H1 (cell line): Measurements from ENCODE around the gene DLG1. TPM values are rescaled to one million over a fixed set of nuclear protein-coding genes. Genes with fewer than 3 reads are reported as not detected.

ENCODE experiments used
- CHD2 ChIP-seq: IDR thresholded peaks from 2 replicates; pipeline ENCODE4 v1.6.1; 2012; ENCODE audit warnings: low read length, improper control_type of control experiment
- CHD7 ChIP-seq: fragments of 300-600 bp; sonication (generic); IDR thresholded peaks from 2 replicates; pipeline ENCODE4 v1.7.1; 2012; ENCODE audit warnings: low read length, moderate library complexity, mild to moderate bottlenecking, inconsistent platforms; ENCODE audit not compliant: insufficient replicate concordance
- HDAC6 ChIP-seq: IDR thresholded peaks from one replicate; pipeline ENCODE4 v1.7.1; 2012; ENCODE audit warnings: low read depth, mild to moderate bottlenecking, inconsistent platforms, low read length, moderate library complexity
- SRF ChIP-seq: IDR thresholded peaks from 2 replicates; pipeline ENCODE4 v1.6.1; 2011; ENCODE audit warnings: mild to moderate bottlenecking, low read depth, low read length, moderate library complexity
- polyA plus RNA-seq, 7 experiments: library from polyadenylated mRNA; depleted of rRNA in 3 of 7; stranded (reverse) in 5 of 7; unstranded in 2 of 7; fragments of >200 nt in 5 of 7; fragments of 200-250 nt in 2 of 7; gene quantifications; 1 replicate in 5 of 7; 2 replicates in 1 of 7; 4 replicates in 1 of 7; pipeline versions ENCODE4 v1.2.1 to v1.2.3, GENCODE V29; 2011 to 2013; ENCODE audit warnings: missing spikeins in 2 of 7, mixed read lengths in 2 of 7
- total RNA-seq: library from RNA; stranded (reverse); fragmentation: NEBNext Ultra II Directional; extraction: Animal tissue kit (Norgen Biotek cat#: 25700); gene quantifications from 2 replicates; pipeline ENCODE4 v1.2.1, GENCODE V29; 2021

DLG1 gene
- total and polyA plus RNA-seq, 2 of the 8 experiments (the other 6 are each of a cell fraction or from before 2014, with no cell fraction given) = 13.4 to 78.8 TPM

DNA sequence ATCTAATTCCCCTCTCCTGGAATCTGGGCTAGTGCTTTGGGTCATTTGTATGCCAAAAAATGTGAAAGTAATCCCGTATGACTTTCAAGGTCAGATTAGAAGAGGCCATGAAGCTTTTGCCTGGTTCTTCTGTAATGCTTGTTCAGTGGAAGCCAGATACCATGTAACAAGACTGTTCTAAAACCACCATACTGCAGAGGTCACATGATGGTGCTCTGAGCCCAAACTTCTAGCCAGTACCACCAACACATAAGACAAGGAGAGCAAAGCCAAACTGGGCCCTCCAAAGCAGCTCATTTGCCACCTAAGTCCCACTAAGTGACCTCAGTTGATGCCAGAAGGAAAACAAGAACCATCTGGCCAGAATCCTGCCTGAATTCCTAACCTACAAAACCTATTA, 204.5 kb downstream of the DLG1 start (continued):
- no peak for TF ChIP-seq CHD7
- TF ChIP-seq HDAC6 = no peak
- TF ChIP-seq SRF = no peak
- TF ChIP-seq CHD2 = no peak
